Measurements from ENCODE around the gene SLCO4A1.

- TF ChIP-seq CTCF (IDR thresholded peaks at IDR 0.05) (no peak), POLR2A (IDR thresholded peaks at IDR 0.05) (no peak), POLR2AphosphoS5 (IDR thresholded peaks at IDR 0.05; ENCODE audit: insufficient read depth in 1 of 2, low read depth in 1 of 2) (no peak)
These were observed 18.5 kb downstream of the SLCO4A1 start for GRCh38 chr20:62660768-62661167.

All from vagina (tissue), 2 donors.